ENCODE data around the gene SF3A2.
A peak's percentile ranks its signal among the peaks of the same experiment; 100 is the strongest.

Gene SF3A2

GRCh38 chr19:2291185-2291751 lies 54.6 kb downstream of the SF3A2 start:
- Histone ChIP-seq H3K9me3 (ENCODE audit: severe bottlenecking) (no peaks in the 10 kb centered on the region), H3K27ac (ENCODE audit: poor library complexity, severe bottlenecking) (no peak overlapping the region), H3K36me3 (ENCODE audit: low read depth) (no peaks in the 10 kb centered on the region), H3K4me3 (ENCODE audit: severe bottlenecking) (no peak overlapping the region), H3K27me3 (ENCODE audit: insufficient read depth, poor library complexity, severe bottlenecking) (peaks cover 46% of the 10 kb centered on the region), H3K4me1 (ENCODE audit: insufficient read depth, poor library complexity, severe bottlenecking) (no peaks in the 10 kb centered on the region)
- DNase-seq (ENCODE audit: low spot score) (peak; percentile 57), ATAC-seq (ENCODE audit: low read depth) (no peak)
- TF ChIP-seq, protein P1, sequence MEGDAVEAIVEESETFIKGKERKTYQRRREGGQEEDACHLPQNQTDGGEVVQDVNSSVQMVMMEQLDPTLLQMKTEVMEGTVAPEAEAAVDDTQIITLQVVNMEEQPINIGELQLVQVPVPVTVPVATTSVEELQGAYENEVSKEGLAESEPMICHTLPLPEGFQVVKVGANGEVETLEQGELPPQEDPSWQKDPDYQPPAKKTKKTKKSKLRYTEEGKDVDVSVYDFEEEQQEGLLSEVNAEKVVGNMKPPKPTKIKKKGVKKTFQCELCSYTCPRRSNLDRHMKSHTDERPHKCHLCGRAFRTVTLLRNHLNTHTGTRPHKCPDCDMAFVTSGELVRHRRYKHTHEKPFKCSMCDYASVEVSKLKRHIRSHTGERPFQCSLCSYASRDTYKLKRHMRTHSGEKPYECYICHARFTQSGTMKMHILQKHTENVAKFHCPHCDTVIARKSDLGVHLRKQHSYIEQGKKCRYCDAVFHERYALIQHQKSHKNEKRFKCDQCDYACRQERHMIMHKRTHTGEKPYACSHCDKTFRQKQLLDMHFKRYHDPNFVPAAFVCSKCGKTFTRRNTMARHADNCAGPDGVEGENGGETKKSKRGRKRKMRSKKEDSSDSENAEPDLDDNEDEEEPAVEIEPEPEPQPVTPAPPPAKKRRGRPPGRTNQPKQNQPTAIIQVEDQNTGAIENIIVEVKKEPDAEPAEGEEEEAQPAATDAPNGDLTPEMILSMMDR (IDR thresholded peaks at IDR 0.05; ENCODE audit: poor library complexity, severe bottlenecking), result no peak

GRCh38 chr19:2294687-2295335 lies 58.2 kb downstream of the SF3A2 start:
- ATAC-seq (ENCODE audit: low read depth) (no peak), DNase-seq (ENCODE audit: low spot score) (no peak)
- TF ChIP-seq, protein P1 (IDR thresholded peaks at IDR 0.05; ENCODE audit: poor library complexity, severe bottlenecking), result no peak
- no peak overlapping the region for H3K4me3 ChIP-seq (ENCODE audit: severe bottlenecking)
- peaks cover 28% of the 10 kb centered on the region for H3K27me3 ChIP-seq (ENCODE audit: insufficient read depth, poor library complexity, severe bottlenecking)
- no peaks in the 10 kb centered on the region for H3K36me3 ChIP-seq (ENCODE audit: low read depth)
- no peaks in the 10 kb centered on the region for H3K4me1 ChIP-seq (ENCODE audit: insufficient read depth, poor library complexity, severe bottlenecking)
- H3K9me3 ChIP-seq (ENCODE audit: severe bottlenecking), result no peaks in the 10 kb centered on the region
- H3K27ac ChIP-seq (ENCODE audit: poor library complexity, severe bottlenecking), result no peak overlapping the region

- TF ChIP-seq, protein P1 (IDR thresholded peaks at IDR 0.05; ENCODE audit: poor library complexity, severe bottlenecking), result no peak
- Histone ChIP-seq H3K9me3 (ENCODE audit: severe bottlenecking) (no peaks in the 10 kb centered on the region), H3K4me1 (ENCODE audit: insufficient read depth, poor library complexity, severe bottlenecking) (no peaks in the 10 kb centered on the region), H3K27ac (ENCODE audit: poor library complexity, severe bottlenecking) (no peak overlapping the region), H3K4me3 (ENCODE audit: severe bottlenecking) (no peak overlapping the region), H3K27me3 (ENCODE audit: insufficient read depth, poor library complexity, severe bottlenecking) (peaks cover 15% of the 10 kb centered on the region), H3K36me3 (ENCODE audit: low read depth) (no peaks in the 10 kb centered on the region)
- DNase-seq (ENCODE audit: low spot score) (no peak), ATAC-seq (ENCODE audit: low read depth) (no peak)
These were observed 59.5 kb downstream of the SF3A2 start for GRCh38 chr19:2296141-2296540.

Measured in RWPE2 (cell line).